Kidney (tissue), 14 donors: Measurements from ENCODE around the gene ZNF638. TPM values are rescaled to one million over a fixed set of nuclear protein-coding genes. Genes with fewer than 3 reads are reported as not detected.

Experiments used
- DNase-seq, 5 donors: peaks; one replicate each; pipeline ENCODE4 v3.0.0-alpha.2; 2013 to 2020
- FAIRE-seq: peaks from 2 replicates; lab custom pipeline; 2012; peaks lifted over from hg19 to GRCh38; lab: Jason Lieb, UNC
- H3K27ac ChIP-seq, 2 donors: one replicate each; pipeline ENCODE4 v1.7.0; 2013; ENCODE audit warnings: low read depth in 2 of 2, low read length in 2 of 2, inconsistent platforms in 1 of 2
- H3K27me3 ChIP-seq: one replicate; pipeline ENCODE4 v1.7.1; 2013; ENCODE audit warnings: low read length, inconsistent platforms; ENCODE audit not compliant: control insufficient read depth, insufficient read depth
- H3K36me3 ChIP-seq, 3 donors: one replicate each; pipeline versions ENCODE4 v1.7.0 to v1.7.1; 2013; ENCODE audit warnings: low read length in 3 of 3, control low read depth in 1 of 3, inconsistent platforms in 1 of 3; ENCODE audit not compliant: insufficient read depth in 3 of 3, control insufficient read depth in 2 of 3
- H3K4me1 ChIP-seq, 3 donors: one replicate each; pipeline versions ENCODE4 v1.7.0 to v1.7.1; 2013; ENCODE audit warnings: low read length in 3 of 3, inconsistent platforms in 1 of 3, low read depth in 1 of 3; ENCODE audit not compliant: control insufficient read depth in 2 of 3, insufficient read depth in 2 of 3
- H3K4me3 ChIP-seq, 3 donors: one replicate each; pipeline versions ENCODE4 v1.7.0 to v1.8.1; 2013; ENCODE audit warnings: low read length in 3 of 3, control low read depth in 1 of 3, inconsistent platforms in 1 of 3
- H3K9ac ChIP-seq, 3 donors: one replicate each; pipeline versions ENCODE4 v1.7.0 to v1.7.1; 2013; ENCODE audit warnings: low read length in 3 of 3, control low read depth in 1 of 3, inconsistent platforms in 1 of 3
- H3K9me3 ChIP-seq, 3 donors: one replicate each; pipeline versions ENCODE4 v1.7.0 to v1.7.1; 2013; ENCODE audit warnings: low read length in 3 of 3, control low read depth in 1 of 3, inconsistent platforms in 1 of 3; ENCODE audit not compliant: control insufficient read depth in 2 of 3, insufficient read depth in 1 of 3
- intact Hi-C: fragments of 100-400 bp; cut with DNase I; formaldehyde crosslinking; loops from one replicate; pipeline ENCODE4 v1.11.1; 2022
- polyA plus RNA-seq: library from polyadenylated mRNA; stranded (reverse); fragments of 350-450 nt; fragmentation: Illumina TruSeq; extraction: RNeasy Lipid Tissue Mini Kit (QIAGEN cat#74804); gene quantifications from one replicate; pipeline ENCODE4 v1.2.3, GENCODE V29; 2014; ENCODE audit warnings: low read depth, low replicate concordance; ENCODE audit not compliant: insufficient read depth
- total RNA-seq: library from RNA; stranded (reverse); fragmentation: NEBNext Ultra II Directional; extraction: Animal tissue kit (Norgen Biotek cat#: 25700); gene quantifications from one replicate; pipeline ENCODE4 v1.2.1, GENCODE V29; 2021
- TF ChIP-seq, protein P1 (sequence below): IDR thresholded peaks from 3 replicates; pipeline ENCODE4 v1.5.1; 2012; ENCODE audit warnings: mild to moderate bottlenecking, moderate library complexity, borderline replicate concordance; ENCODE audit not compliant: insufficient read depth; ENCODE audit errors: extremely low read depth
- donor health status: control.
- donor health status: control.
- donor health status: control.
- donor health status: control.
- donor health status: control.
- donor health status: DM: yes; HTN: yes; CAD: no.
- donor health status: Normal renal cell carcinoma (clear cell type).

The ZNF638 gene
- total and polyA plus RNA-seq, 2 donors from 2014 or later: 84.8 to 122 TPM

DNA sequence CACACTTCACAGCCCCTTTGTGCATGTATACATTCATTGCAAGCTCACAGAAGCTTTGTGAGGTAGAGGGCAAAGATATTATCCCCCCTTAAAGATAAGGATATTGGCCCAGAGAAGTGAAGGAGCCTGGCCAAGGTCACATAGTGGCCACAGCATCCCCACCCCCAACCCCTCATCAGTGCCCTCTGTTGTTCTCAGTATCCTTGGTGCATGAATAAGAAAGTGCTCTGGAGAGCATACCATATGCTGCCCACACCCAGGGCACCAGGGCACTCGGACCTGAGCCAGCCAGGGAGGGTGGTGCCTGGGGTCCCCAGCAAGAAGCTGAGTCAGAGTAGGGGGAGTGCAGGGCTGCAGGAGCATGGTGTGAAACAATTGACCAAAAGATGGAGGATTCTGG lies 125.0 kb downstream of the ZNF638 start:
- Histone ChIP-seq H3K9ac (no peak overlapping the region), H3K27ac (peak overlapping the region in 1 of 2 donors; percentile 23), H3K27me3 (peaks cover 2% of the 10 kb centered on the region), H3K9me3 (no peaks in the 10 kb centered on the region), H3K4me3 (no peak overlapping the region), H3K36me3 (no peaks in the 10 kb centered on the region), H3K4me1 (peaks cover 0 to 34% (median 16%) of the 10 kb centered on the region in 3 donors)
- DNase-seq (no peak), FAIRE-seq (no peak)
- TF ChIP-seq, protein P1, sequence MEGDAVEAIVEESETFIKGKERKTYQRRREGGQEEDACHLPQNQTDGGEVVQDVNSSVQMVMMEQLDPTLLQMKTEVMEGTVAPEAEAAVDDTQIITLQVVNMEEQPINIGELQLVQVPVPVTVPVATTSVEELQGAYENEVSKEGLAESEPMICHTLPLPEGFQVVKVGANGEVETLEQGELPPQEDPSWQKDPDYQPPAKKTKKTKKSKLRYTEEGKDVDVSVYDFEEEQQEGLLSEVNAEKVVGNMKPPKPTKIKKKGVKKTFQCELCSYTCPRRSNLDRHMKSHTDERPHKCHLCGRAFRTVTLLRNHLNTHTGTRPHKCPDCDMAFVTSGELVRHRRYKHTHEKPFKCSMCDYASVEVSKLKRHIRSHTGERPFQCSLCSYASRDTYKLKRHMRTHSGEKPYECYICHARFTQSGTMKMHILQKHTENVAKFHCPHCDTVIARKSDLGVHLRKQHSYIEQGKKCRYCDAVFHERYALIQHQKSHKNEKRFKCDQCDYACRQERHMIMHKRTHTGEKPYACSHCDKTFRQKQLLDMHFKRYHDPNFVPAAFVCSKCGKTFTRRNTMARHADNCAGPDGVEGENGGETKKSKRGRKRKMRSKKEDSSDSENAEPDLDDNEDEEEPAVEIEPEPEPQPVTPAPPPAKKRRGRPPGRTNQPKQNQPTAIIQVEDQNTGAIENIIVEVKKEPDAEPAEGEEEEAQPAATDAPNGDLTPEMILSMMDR: no peak
- intact Hi-C loops: no loop called here

DNA sequence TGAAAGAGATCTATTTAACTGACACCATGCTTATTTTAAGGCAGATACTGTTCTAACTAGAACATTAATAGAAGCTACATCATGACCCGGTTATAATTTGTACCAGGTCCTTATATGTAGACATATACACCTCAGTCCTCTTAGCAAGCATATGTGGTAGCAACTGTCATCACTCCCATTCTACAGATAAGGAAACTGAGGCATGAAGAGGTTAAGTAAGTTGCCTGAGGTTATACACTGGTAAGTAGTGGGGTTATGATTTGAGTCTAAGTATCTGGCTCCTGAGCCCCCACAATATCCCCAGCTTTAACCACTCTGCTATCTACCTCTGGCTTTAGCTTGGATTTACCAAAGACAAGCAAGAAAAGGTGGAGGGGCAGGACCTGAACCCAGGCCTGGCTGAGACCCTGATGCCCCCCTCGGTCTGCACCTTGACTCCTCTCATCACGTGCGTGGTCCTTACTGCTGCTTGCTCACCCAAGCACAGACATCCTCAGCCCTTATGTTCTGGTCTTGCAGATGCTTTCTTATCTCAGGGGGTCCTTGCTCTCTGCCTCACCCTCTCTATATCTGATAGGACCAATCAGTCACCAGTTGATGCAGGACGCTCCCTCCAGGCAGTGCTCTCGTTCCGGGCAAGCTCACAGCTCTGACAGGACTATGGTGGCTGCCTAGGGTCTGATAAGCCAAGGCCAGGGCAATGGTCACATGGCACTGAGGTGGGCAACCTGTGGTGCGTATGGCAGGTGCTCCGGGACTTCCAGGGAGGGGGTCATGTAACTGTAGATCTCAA lies 125.7 kb downstream of the ZNF638 start:
- intact Hi-C loops: no loop called here
- Histone ChIP-seq H3K4me1 (peaks cover 0 to 34% (median 16%) of the 10 kb centered on the region in 3 donors), H3K4me3 (no peak overlapping the region), H3K9ac (no peak overlapping the region), H3K9me3 (no peaks in the 10 kb centered on the region), H3K27me3 (peaks cover 2% of the 10 kb centered on the region), H3K27ac (no peak overlapping the region), H3K36me3 (no peaks in the 10 kb centered on the region)
- TF ChIP-seq, protein P1: no peak
- no peak for DNase-seq
- FAIRE-seq: no peak

DNA sequence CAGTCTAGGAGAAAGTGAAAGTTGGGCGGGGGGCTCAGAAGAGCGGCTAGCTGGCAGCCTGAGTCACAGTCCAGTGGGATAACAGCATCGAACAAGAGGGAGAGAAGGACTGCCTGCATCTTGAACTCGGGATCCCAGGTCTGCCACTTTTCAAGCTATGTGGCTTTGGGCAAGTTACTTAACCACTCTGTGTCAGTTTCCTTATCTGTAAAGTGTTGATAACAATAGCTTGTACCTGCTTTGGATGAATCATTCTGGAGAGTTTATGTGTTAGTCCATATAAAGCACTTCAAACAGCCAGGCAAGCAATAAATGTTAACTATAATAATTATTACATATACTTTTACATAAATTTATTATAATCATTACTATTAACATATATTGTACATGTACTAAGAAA lies 126.3 kb downstream of the ZNF638 start:
- peaks cover 0 to 33% (median 16%) of the 10 kb centered on the region in 3 donors for H3K4me1 ChIP-seq
- TF ChIP-seq, protein P1: no peak
- FAIRE-seq (no peak), DNase-seq (no peak)
- no peak overlapping the region for H3K4me3 ChIP-seq
- H3K9ac ChIP-seq: no peak overlapping the region
- H3K36me3 ChIP-seq: no peaks in the 10 kb centered on the region
- H3K27ac ChIP-seq: no peak overlapping the region
- H3K27me3 ChIP-seq: peaks cover 2% of the 10 kb centered on the region
- no peaks in the 10 kb centered on the region for H3K9me3 ChIP-seq
- intact Hi-C loops: no loop called here
